Endothelial cell (in vitro differentiated cells): ENCODE results near the gene COL3A1. TPM values are rescaled to one million over a fixed set of nuclear protein-coding genes. Genes with fewer than 3 reads are reported as not detected.

Experiments used
- DNase-seq: peaks from one replicate; pipeline ENCODE4 v3.0.0; 2021; ENCODE audit warnings: low spot score
- H3K27ac Mint-ChIP-seq: one replicate; pipeline ENCODE4 v1.8.0; 2021; ENCODE audit warnings: mixed read lengths, inconsistent platforms; ENCODE audit not compliant: unreplicated experiment
- H3K27me3 Mint-ChIP-seq: one replicate; pipeline ENCODE4 v1.8.0; 2021; ENCODE audit warnings: mild to moderate bottlenecking, moderate library complexity, mixed read lengths, inconsistent platforms; ENCODE audit not compliant: unreplicated experiment
- H3K36me3 Mint-ChIP-seq: one replicate; pipeline ENCODE4 v1.8.0; 2021; ENCODE audit warnings: mild to moderate bottlenecking, low read depth, mixed read lengths, inconsistent platforms; ENCODE audit not compliant: unreplicated experiment
- H3K4me1 Mint-ChIP-seq: one replicate; pipeline ENCODE4 v1.8.0; 2021; ENCODE audit warnings: mild to moderate bottlenecking, mixed read lengths, inconsistent platforms; ENCODE audit not compliant: unreplicated experiment
- H3K4me3 Mint-ChIP-seq: one replicate; pipeline ENCODE4 v1.8.0; 2021; ENCODE audit warnings: mild to moderate bottlenecking, mixed read lengths, inconsistent platforms; ENCODE audit not compliant: unreplicated experiment
- H3K9me3 Mint-ChIP-seq: one replicate; pipeline ENCODE4 v1.8.0; 2021; ENCODE audit warnings: mixed read lengths, inconsistent platforms; ENCODE audit not compliant: unreplicated experiment
- CTCF ChIP-seq: fragments of 200-600 bp; sonication (generic); IDR thresholded peaks from one replicate; pipeline ENCODE4 v1.5.0; 2021; ENCODE audit warnings: antibody characterized with exemption; ENCODE audit not compliant: unreplicated experiment
- total RNA-seq: library from RNA; stranded (reverse); fragmentation: NEBNext Ultra II Directional; extraction: Animal tissue kit (Norgen Biotek cat#: 25700); gene quantifications from one replicate; pipeline ENCODE4 v1.2.1, GENCODE V29; 2021; ENCODE audit not compliant: unreplicated experiment

COL3A1 gene
- total RNA-seq, 1 donor from 2014 or later, result 0.31 TPM

GRCh38 chr2:189008555-189009262 lies 34.5 kb downstream of the COL3A1 start:
- no peak overlapping the region for H3K27ac Mint-ChIP-seq
- H3K36me3 Mint-ChIP-seq, result no peaks in the 10 kb centered on the region
- DNase-seq, result no peak
- no peak overlapping the region for H3K4me3 Mint-ChIP-seq
- H3K4me1 Mint-ChIP-seq, result no peaks in the 10 kb centered on the region
- TF ChIP-seq CTCF, result no peak
- H3K9me3 Mint-ChIP-seq, result no peaks in the 10 kb centered on the region
- H3K27me3 Mint-ChIP-seq, result no peaks in the 10 kb centered on the region

GRCh38 chr2:189010536-189010935 lies 36.4 kb downstream of the COL3A1 start:
- H3K4me1 Mint-ChIP-seq, result no peaks in the 10 kb centered on the region
- TF ChIP-seq CTCF, result no peak
- no peaks in the 10 kb centered on the region for H3K27me3 Mint-ChIP-seq
- no peak overlapping the region for H3K4me3 Mint-ChIP-seq
- no peaks in the 10 kb centered on the region for H3K36me3 Mint-ChIP-seq
- no peaks in the 10 kb centered on the region for H3K9me3 Mint-ChIP-seq
- H3K27ac Mint-ChIP-seq, result no peak overlapping the region
- no peak for DNase-seq

GRCh38 chr2:189012351-189012750 lies 38.2 kb downstream of the COL3A1 start:
- Mint-ChIP-seq H3K4me3 (no peak overlapping the region), H3K9me3 (no peaks in the 10 kb centered on the region), H3K4me1 (no peaks in the 10 kb centered on the region), H3K36me3 (no peaks in the 10 kb centered on the region), H3K27me3 (no peaks in the 10 kb centered on the region), H3K27ac (no peak overlapping the region)
- DNase-seq, result no peak
- TF ChIP-seq CTCF, result no peak

- Mint-ChIP-seq H3K9me3 (no peaks in the 10 kb centered on the region), H3K36me3 (no peaks in the 10 kb centered on the region), H3K4me1 (no peaks in the 10 kb centered on the region), H3K4me3 (no peak overlapping the region), H3K27ac (no peak overlapping the region), H3K27me3 (no peaks in the 10 kb centered on the region)
- no peak for DNase-seq
- TF ChIP-seq CTCF, result no peak
Measured at GRCh38 chr2:189013031-189013430, 38.9 kb downstream of the COL3A1 start.

GRCh38 chr2:189013671-189014448 lies 39.7 kb downstream of the COL3A1 start:
- H3K9me3 Mint-ChIP-seq, result no peaks in the 10 kb centered on the region

More at GRCh38 chr2:189013671-189014448, 39.7 kb downstream of the COL3A1 start:
- Mint-ChIP-seq H3K27ac (no peak overlapping the region), H3K36me3 (no peaks in the 10 kb centered on the region), H3K27me3 (no peaks in the 10 kb centered on the region), H3K4me1 (no peaks in the 10 kb centered on the region), H3K4me3 (no peak overlapping the region)
- no peak for DNase-seq
- no peak for TF ChIP-seq CTCF
